GM18867 (cell line): Measurements from ENCODE around the gene RGS19.

Source experiments
- ATAC-seq: cut with Tn5 transposase; IDR thresholded peaks from one replicate; pipeline ENCODE4 v1.9.1; 2021; ENCODE audit warnings: mild to moderate bottlenecking, moderate library complexity; ENCODE audit not compliant: unreplicated experiment

RGS19 gene

DNA sequence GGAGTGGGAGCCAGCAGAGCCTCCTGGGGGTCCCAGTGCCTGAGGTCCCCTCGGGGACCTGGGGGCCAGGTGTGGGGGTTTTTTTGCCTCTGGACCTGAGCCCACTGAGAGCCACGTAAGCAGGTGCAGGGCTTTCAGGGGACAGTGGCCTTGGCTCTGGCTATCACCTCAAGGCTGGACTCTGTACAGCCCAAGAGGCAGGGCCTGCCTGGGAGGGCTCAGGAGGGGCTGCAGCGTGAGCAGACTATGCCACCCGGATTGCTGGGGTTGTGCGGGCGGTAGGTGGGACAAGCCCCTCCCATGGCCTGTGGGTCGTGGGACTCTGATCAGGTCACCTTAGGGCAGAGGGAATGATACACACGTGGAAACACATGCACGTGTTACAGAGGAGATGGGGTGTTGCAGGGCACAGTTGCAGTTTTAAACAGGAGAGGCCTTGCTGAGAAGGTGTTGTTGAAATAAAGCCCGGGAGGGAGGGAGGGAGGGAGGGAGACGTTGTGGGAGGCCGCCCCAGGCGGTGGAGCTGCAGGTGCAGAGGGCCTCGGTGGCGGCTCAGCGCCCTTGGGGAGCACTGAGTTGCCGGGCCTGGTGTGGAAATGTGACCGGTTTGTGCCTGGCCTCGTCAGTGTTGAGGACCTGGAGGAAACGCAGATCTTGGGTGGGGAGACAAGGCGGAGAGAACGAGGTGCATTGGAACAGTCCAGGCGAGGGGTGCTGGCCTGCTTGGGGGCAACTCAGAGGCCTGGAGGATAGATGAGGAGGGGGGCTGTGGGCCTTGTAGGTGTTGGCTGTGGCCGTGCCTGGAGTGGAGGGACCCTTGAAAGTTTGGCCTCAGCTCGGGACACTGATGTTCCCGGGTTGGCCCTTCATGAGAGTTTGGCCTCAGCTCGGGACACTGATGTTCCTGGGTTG lies 14.0 kb downstream of the RGS19 start:
- no peak for ATAC-seq

DNA sequence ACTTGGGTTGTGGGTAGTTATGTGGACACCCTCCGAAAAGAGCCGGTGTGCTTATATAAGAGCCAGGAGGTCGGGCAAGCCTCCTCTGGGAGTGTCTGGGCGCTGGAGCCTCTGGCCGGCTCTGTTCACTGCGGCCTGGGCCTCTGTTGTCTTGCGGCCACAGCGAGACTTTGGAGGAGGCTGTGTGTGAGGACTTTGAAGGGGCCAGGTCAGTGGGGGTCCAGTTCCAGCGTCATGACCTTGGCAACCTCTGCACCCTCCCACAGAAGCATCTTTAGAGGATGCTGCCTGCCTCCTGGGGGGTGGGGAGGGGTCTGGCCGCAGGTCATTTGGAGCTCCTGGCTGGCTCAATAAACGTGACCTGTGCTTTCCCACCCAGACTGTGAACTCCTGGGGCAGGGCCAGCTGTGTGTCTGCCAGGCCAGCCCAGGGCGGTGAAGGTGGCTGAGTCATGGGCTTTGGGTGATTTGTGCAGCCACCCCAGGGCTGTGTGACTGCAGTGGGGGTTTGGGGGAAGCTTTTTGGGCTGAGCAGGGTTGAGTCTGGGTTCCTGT lies 15.1 kb downstream of the RGS19 start:
- no peak for ATAC-seq

DNA sequence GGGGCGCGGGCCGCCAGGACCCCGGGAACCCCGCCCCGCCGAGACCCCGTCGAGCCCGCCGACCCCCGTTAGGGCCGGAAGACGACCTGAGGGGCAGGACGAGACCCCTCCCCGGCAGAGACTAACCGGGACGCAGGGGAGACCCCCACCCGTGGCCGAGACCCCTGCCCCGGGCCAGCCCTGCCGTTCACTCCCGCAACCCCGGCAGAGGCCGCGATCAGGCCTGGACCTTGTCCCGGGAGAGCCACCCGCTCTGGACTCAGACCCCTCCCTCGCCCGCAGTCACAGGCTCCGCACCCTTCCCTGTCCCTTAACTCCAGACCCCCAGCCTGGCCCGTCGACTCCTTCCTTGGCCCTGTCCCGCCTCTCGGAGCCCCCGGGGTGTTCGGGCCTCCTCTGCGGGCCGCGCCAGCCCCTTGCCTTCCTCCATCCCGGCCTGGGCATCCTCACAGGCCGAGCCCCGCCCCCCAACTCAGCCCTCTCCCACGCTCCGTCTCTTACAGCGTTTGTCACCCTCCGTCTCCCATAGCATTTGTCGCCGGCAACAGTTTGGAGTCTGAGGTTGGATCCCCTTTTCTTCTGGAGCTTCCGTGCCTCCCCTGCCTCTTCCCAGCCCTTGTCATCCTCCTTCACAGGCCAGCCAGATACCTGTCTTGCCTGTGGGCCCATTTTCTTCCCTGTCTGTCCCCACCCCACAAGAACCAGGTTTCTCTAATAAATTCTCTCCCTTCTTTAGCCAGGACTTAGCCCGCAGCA lies 15.8 kb downstream of the RGS19 start:
- ATAC-seq: no peak

DNA sequence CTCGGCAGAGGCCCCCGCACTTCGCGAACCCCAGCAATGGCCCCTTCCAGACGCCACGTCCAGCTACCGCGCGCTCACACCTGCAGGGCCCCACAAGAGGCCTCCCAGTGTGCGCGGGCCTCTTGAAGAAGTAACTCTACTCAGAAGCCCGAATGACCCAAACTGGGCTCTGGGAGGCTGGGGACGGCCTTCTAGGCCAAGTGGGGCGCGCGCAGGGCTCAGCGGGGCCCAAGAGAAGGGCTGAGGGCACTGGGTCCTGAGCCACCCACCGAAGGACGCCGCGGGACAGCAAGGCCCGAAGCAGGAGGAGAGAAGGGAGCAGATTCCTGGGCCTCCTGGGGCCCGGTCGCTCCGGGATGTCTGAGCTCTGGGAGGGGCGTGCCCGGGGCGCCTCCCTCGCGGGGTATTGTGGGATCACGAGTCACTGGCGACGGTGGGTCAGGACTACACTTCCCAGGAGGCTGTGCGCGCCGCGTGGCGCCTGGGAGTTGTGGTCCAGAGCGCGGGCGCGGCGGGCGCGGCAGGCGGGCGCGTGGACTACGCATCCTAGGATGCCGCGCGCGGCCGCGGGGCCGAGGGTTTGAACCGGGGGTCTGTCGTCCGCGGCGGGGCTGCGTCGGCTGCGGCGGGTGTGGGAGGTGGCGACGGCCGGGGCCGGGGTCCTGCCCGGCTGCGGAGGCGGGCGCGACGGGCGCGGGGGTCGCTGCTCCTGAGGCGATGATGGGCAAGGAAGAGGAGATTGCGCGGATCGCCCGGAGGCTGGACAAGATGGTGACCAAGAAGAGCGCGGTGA lies 16.5 kb downstream of the RGS19 start, which contains the start of gene TCEA2:
Gene TCEA2 (plus strand): TSS at position 603 of the 793 bp plus-strand sequence. CDS start 115 bp downstream, at position 718.
- ATAC-seq: peak; percentile 77

DNA sequence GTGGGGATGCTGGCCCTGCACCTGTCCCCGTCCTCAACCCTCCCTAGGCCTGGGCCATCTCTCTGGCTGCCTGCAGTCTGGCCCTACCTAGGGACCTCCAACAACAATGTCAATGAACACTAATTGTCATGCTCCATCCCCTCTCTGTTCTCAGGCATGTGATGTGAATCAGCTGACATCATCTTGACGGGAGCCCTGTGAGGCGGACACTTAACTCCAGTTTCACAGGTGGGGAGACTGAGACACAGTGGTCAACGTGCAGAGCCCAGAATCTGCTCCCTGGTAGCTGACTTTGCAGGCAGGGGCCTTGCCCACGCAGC lies 17.1 kb downstream of the RGS19 start:
- ATAC-seq: no peak

DNA sequence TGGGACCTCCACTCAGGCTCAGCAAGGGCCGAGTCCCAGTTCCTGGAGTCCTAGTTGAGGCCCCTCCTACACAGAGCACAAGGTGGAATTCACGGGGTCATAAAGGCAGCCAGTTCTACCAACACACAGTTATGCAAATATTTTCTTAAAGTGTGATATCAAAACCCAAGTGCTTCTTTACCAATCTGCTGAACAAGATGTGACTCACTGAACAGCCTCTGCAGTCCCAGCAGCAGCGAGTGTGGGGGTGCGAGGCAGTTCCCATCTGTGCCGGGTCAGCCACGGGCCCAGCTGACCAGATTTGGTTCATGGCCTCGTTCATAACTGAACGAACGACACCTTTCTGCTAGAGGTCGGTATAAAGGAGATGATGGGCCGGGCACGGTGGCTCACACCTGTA lies 20.8 kb downstream of the RGS19 start:
- ATAC-seq: peak; percentile 33

DNA sequence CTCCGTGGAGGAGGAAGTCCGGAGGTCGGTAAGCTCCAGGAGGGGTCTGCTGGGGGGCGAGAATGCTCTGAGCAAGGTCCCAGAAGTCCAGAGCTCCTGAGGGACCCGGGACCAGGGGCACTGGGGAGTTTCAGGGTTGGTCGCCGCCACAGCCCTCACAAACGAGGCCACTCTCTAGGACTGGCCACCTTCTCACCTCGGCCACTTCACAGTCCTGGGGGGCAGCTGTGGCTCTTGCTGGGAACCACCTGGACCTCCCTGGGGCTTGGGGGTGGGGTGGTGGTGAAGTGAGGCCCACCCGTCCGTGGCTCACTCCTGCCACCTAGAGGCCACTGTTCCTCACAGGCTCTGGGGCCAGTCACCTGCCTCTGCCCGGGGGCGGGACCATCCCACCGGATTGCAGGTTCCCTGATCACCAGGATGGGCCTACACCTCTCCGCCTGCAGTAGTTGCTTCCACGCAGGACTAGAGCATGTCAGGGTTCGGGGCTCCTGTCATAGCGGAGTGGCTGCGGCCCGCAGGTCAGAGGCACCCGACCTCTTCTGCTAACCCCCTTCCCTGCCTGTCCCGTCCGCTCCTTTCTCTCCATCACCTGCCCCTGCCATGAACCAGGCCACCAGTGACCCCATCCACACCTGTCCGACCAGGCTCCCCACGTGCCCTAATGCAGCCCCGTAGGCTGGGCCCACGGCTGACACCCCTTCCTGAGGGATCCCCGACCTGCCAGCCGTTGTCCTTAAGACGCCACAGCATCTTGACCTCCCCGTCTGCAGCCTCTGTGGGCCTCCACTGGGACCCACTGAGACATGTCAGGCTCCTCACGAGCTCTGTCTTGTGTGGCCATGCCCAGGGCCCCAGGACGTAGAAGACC lies 21.5 kb downstream of the RGS19 start:
- ATAC-seq: peak; percentile 40

DNA sequence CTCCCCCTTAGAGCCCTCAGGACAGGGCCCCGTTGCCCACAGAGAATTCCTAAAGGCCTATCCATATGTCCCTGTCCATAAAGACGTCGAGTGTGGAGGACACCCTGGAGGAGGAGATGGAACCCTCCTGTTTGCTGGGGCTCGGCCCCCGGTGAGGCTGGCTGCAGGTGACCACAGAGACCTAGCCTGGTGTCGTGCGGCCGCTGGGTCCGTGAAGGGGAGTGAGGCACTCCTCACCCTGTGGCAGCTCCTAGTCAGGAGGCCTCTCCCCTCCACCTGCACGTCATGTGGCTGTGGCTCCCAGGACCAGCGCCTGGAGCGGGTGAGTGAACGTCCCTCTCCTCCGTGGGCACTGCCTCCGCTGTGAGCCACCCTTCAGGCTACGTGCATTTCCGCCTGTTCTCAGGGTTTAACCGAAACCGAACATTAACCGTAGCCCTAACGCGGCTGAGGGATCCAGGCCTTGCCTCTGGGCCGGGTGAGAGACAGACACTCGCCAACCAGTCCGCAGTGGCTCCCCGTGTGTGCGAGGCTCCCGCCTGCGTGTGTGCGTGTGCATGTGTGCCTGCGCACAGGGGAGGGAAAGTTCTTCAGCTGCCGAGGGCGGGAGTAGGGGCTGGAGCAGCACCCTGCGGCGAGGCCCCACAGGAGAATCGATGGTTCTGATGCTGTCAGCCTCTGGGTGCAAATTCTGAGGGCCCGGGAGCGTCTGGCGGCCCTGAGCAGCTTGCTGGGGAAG lies 22.3 kb downstream of the RGS19 start:
- no peak for ATAC-seq

DNA sequence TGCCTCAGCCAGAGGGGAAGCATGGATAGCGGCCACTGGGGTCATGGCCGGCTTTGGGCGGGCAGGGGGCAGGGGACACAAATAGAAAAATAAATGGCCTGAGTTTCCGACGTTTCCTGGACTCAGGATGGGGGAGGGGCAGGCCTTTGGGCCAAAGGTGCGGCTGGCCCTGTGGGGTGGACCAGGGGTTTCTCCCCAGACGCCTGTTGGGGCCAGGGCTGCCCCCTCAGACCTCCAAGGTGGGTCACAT lies 22.8 kb downstream of the RGS19 start:
- no peak for ATAC-seq

DNA sequence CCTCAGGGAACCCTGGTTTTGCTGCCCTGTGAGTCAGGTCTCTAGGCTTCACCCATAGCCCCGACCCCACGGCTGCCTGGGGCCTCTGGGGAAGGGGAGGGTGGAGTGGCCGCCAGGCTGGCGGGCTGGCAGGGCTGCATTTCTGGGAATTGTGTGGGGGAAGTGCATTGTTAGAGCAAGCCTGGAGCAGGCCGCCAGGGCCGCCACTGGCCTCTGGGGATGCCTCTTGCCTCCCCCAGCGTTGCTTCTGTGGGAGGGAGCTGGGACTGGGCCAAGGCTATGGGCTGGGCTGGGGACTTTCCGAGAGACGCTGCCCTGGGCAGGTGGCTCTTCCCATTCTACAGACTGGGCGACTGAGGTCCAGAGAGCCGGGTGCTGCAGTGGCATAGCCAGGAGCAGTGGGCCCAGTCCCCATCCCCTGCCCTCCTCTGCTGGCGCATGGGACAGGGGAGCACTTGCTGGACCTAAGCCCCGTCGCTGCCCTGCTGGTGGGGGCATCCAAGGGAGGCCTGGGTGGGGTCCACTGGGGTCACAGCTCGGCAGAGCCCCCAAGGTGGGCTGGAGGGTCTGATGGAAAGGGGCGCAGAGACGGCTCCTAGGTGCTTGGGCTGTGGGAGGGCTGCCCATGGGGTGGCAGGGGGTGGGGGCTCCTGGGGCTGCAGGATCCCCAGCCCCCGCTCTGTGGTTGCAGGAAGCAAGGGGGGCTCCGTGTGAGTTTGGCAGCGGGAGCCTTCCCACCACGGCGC lies 23.3 kb downstream of the RGS19 start:
- ATAC-seq: no peak

DNA sequence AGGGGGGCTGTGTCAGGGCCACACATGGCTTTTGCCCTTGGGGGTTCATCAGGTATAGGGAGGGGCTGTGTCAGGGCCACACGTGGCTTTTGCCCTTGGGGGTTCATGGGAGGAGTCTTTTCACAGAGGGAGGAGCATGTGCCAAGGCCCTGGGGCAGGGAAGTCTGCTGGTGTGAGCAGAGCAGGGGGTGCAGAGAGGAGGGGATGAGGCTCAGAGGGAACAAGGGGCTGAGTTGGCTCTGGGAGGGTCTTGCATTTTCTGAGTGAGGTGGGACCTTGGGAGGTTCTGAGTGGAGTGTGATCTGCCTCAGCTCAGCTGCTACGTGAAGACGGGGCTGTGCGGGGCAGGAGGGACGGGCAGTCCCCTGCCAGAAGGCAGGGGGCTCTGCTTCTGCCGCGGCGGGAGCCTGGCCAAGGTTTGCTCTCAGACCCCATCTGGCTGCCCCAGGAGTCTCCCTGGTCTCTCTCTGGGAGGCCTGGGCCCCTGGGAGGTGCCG lies 23.9 kb downstream of the RGS19 start:
- ATAC-seq: no peak

DNA sequence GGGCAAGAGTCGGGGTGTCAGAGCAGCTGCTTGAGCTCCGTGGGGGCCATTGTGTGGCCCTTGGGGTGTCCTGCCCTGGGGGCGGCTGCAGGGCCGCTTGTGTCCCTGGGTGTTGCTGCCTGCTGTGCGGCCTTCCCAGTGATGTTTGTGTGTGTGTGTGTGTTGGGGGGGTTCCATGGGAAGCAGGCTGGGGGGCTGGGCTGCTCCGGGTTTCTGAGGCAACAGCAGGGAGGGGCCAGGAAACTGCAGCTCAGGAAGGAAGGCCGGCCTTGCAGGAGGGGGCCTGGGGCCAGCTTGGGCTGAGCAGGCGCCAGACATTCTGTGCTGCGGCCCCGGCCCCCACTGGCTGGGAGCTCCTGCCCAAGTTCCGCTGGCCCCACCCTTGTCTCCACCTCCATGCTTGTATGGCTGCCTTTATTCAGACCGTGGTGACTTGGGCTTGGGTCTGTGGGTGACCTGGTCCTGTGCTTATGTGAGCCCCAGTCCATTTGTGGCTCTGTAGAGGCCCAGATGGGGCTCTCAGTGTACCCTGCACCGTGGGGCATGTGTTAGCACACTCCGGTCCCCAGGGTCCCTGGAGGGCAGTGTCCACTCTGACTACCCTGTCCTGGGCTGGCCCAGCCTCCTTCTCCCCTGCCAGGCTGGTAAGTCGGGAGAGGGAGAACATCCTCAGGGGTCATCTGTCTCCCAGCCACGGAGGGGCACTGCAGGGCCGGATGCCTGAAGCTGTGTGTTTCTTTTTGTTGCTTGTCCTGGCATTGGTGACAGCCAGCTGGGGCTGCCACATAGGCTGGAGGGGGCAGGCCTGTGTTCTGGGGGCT lies 25.3 kb downstream of the RGS19 start:
- no peak for ATAC-seq

DNA sequence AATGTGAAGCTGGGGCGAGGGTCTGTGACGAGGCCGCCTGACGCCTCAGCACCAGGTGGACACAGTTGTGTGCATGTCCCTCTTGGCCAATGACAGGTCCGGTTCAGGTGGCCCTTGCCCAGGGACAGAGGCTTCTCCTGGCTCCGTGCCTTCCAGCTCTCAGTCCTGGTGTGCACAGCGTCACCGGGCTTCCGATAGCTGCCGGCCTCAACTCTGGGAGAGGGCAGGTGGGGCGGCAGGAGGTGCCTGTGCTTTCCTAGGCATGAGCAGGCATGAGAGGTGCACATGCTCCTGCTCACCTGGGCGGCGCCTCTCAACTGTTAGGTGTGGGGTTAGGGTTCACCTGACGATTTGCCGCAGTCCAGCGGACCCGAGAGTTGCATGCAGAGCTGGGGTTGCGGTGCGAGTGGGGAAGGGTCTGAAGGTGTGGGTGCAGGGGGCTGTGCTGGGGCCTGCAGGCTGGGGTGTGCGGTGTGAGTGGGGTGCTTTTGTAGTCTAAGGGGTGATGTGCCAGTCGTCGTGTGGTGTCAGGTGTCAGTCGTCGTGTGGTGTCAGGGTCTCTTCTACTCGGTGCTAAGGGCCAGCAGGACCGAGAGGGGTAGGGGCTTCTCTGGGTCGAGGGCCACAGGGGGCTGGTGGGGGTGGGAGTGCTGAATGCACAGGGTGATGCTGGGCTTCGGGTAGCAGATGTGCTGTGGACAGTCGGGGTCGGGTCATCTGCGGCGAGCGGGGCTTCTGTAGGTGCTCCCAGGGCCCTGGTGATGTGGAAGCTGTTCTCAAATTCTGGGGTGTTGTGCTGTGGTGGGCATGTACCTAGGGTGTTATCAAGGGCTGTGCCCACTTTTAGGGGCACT lies 26.1 kb downstream of the RGS19 start:
- no peak for ATAC-seq

DNA sequence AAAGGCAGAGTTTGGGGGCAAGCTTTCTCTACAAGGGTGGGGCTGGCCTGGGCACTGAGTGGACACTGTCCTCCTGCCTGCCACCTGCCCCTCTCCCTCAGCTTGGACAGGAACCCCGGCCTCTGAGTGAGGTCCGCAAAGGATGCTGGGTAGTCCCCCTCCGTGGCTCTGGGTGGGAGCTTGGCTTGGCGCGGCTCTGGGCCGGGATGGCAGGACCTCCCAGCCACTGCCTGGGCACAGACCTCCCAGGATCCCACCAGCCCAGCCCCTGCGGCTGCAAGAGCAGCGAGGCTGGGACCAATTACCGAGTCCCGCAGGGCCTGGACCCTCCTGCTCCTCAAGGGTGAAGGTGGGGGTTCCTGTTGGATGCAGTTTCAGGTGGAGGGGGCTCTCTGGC lies 27.0 kb downstream of the RGS19 start:
- ATAC-seq: no peak

DNA sequence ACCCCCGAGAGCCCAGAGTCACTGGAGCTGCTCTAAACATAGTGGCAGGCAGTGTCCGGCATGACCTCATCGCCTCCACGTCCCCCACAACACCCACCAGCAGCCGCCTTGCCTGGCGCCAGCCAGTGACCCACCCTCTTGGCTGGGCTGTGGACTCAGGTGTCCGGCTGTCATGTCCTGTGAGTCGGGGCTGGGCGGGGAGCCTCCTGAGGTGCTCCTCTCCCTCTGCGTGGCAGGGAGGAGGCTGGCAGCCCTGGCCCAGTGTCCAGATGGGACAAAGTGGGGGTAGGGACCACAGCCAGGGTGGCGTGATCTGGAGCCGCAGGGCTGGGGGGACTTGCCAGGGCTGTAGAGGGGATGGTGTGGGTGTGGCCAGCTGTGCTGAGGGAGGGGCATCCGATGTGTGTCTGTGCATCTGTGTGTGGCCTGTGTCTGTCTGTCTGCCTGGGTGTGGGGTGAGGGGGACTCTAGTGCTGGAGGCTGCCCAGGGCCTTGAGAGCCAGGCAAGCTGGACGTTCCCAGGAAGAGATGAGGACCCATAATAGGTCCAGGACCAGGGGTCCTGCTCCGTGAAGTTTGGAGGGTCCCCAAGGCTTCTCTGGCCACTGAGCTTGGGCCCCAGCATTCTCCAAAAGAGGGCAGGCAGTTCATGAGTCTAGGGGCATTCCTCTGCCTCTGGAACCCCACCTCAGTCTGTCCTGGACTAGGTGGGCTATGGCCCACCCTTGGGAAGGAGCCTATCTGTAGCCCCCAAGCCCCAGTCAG lies 27.6 kb downstream of the RGS19 start:
- ATAC-seq: no peak

DNA sequence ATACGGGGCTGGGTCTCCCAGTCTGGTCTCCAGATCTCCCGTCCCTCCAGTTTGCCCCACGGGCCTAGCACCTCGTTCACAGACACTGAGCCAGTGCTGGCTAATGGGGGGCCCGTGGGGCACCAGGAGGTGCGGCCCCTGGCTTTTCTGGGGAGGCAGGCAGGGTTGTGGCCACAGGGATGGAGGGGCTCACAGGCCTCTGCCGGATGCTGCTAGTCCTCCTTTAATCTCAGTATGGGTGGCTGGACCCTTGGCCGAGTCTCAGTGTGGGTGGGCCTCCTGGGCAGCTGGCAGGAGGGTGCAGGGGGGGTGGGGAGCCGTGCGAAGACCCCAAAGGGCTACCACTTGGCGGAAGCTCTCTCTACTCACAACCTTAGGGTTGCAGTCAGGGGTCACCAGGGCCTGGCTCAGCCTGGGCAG lies 28.3 kb downstream of the RGS19 start:
- ATAC-seq: no peak
